H1 (cell line): Measurements from ENCODE around the gene FUBP3. TPM values are rescaled to one million over a fixed set of nuclear protein-coding genes. Genes with fewer than 3 reads are reported as not detected.

Source experiments
- CHD1 ChIP-seq: IDR thresholded peaks from 2 replicates; pipeline ENCODE4 v1.6.1; 2012; ENCODE audit warnings: low read depth, low read length, improper control_type of control experiment
- CREB1 ChIP-seq: IDR thresholded peaks from 2 replicates; pipeline ENCODE4 v1.6.1; 2012; ENCODE audit warnings: inconsistent platforms
- CTBP2 ChIP-seq: IDR thresholded peaks from 2 replicates; pipeline ENCODE4 v1.7.0; 2011; ENCODE audit warnings: borderline replicate concordance, mild to moderate bottlenecking, moderate library complexity, mixed read lengths, low read length; ENCODE audit not compliant: insufficient read depth, insufficient read length
- EZH2 ChIP-seq: fragments of 200-600 bp; sonication (generic); IDR thresholded peaks from 2 replicates; pipeline ENCODE4 v1.7.1; 2012; ENCODE audit warnings: low read depth, mild to moderate bottlenecking, moderate library complexity, low read length, inconsistent platforms; ENCODE audit not compliant: severe bottlenecking
- FOSL1 ChIP-seq: IDR thresholded peaks from 2 replicates; pipeline ENCODE4 v1.6.1; 2011; ENCODE audit warnings: mild to moderate bottlenecking, low read depth, low read length, moderate library complexity; ENCODE audit not compliant: insufficient read depth
- RFX5 ChIP-seq: IDR thresholded peaks from 2 replicates; pipeline ENCODE4 v1.6.1; 2011; ENCODE audit warnings: low read depth, low read length, improper control_type of control experiment, borderline replicate concordance
- SP4 ChIP-seq: IDR thresholded peaks from 2 replicates; pipeline ENCODE4 v1.6.1; 2012; ENCODE audit warnings: low read length, inconsistent platforms
- SRF ChIP-seq: IDR thresholded peaks from 2 replicates; pipeline ENCODE4 v1.6.1; 2011; ENCODE audit warnings: mild to moderate bottlenecking, low read depth, low read length, moderate library complexity
- SUZ12 ChIP-seq: fragments of 200-600 bp; sonication (generic); IDR thresholded peaks from 2 replicates; pipeline ENCODE4 v1.6.1; 2012; ENCODE audit warnings: mild to moderate bottlenecking, inconsistent platforms, low read length, moderate library complexity, mixed read lengths
- TBP ChIP-seq: IDR thresholded peaks from 2 replicates; pipeline ENCODE4 v1.6.1; 2011; ENCODE audit warnings: low read depth, low read length, improper control_type of control experiment
- polyA plus RNA-seq, 7 experiments: library from polyadenylated mRNA; depleted of rRNA in 3 of 7; stranded (reverse) in 5 of 7; unstranded in 2 of 7; fragments of >200 nt in 5 of 7; fragments of 200-250 nt in 2 of 7; gene quantifications; 1 replicate in 5 of 7; 2 replicates in 1 of 7; 4 replicates in 1 of 7; pipeline versions ENCODE4 v1.2.1 to v1.2.3, GENCODE V29; 2011 to 2013; ENCODE audit warnings: missing spikeins in 2 of 7, mixed read lengths in 2 of 7
- total RNA-seq: library from RNA; stranded (reverse); fragmentation: NEBNext Ultra II Directional; extraction: Animal tissue kit (Norgen Biotek cat#: 25700); gene quantifications from 2 replicates; pipeline ENCODE4 v1.2.1, GENCODE V29; 2021
- TF ChIP-seq, protein P1 (sequence below): fragments of 300-600 bp; sonication (generic); IDR thresholded peaks from 2 replicates; pipeline ENCODE4 v1.7.1; 2012; ENCODE audit warnings: low read length, moderate library complexity, mild to moderate bottlenecking, inconsistent platforms; ENCODE audit not compliant: insufficient replicate concordance
- TF ChIP-seq, protein P2 (sequence below): IDR thresholded peaks from 2 replicates; pipeline ENCODE4 v1.6.1; 2011; ENCODE audit warnings: low read depth, mild to moderate bottlenecking, low read length; ENCODE audit not compliant: insufficient read depth

The FUBP3 gene
- total and polyA plus RNA-seq, 2 of the 8 experiments (the other 6 are each of a cell fraction or from before 2014, with no cell fraction given), result 23.7 to 76.4 TPM

DNA sequence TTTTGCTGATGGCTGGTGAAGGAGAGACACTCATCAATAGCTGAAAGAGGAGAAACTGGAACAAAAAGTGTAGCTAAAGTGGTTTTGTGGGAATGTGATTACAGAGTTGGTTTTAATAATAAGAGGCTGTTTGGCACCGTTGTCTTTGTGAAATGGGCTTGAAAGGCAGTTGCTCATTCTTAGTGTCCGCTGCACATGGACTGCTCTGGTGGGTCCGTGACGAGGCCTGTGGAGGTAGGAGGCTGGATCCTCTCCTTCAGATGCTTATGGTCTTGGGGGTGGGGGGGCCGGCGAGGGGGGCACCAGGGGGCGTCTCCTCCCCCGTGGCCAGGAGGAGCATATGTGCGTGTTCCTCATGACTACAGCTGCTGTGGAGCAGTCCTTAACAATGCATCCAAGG is 29.8 kb downstream of the FUBP3 start (continued):
- TF ChIP-seq, protein P1, sequence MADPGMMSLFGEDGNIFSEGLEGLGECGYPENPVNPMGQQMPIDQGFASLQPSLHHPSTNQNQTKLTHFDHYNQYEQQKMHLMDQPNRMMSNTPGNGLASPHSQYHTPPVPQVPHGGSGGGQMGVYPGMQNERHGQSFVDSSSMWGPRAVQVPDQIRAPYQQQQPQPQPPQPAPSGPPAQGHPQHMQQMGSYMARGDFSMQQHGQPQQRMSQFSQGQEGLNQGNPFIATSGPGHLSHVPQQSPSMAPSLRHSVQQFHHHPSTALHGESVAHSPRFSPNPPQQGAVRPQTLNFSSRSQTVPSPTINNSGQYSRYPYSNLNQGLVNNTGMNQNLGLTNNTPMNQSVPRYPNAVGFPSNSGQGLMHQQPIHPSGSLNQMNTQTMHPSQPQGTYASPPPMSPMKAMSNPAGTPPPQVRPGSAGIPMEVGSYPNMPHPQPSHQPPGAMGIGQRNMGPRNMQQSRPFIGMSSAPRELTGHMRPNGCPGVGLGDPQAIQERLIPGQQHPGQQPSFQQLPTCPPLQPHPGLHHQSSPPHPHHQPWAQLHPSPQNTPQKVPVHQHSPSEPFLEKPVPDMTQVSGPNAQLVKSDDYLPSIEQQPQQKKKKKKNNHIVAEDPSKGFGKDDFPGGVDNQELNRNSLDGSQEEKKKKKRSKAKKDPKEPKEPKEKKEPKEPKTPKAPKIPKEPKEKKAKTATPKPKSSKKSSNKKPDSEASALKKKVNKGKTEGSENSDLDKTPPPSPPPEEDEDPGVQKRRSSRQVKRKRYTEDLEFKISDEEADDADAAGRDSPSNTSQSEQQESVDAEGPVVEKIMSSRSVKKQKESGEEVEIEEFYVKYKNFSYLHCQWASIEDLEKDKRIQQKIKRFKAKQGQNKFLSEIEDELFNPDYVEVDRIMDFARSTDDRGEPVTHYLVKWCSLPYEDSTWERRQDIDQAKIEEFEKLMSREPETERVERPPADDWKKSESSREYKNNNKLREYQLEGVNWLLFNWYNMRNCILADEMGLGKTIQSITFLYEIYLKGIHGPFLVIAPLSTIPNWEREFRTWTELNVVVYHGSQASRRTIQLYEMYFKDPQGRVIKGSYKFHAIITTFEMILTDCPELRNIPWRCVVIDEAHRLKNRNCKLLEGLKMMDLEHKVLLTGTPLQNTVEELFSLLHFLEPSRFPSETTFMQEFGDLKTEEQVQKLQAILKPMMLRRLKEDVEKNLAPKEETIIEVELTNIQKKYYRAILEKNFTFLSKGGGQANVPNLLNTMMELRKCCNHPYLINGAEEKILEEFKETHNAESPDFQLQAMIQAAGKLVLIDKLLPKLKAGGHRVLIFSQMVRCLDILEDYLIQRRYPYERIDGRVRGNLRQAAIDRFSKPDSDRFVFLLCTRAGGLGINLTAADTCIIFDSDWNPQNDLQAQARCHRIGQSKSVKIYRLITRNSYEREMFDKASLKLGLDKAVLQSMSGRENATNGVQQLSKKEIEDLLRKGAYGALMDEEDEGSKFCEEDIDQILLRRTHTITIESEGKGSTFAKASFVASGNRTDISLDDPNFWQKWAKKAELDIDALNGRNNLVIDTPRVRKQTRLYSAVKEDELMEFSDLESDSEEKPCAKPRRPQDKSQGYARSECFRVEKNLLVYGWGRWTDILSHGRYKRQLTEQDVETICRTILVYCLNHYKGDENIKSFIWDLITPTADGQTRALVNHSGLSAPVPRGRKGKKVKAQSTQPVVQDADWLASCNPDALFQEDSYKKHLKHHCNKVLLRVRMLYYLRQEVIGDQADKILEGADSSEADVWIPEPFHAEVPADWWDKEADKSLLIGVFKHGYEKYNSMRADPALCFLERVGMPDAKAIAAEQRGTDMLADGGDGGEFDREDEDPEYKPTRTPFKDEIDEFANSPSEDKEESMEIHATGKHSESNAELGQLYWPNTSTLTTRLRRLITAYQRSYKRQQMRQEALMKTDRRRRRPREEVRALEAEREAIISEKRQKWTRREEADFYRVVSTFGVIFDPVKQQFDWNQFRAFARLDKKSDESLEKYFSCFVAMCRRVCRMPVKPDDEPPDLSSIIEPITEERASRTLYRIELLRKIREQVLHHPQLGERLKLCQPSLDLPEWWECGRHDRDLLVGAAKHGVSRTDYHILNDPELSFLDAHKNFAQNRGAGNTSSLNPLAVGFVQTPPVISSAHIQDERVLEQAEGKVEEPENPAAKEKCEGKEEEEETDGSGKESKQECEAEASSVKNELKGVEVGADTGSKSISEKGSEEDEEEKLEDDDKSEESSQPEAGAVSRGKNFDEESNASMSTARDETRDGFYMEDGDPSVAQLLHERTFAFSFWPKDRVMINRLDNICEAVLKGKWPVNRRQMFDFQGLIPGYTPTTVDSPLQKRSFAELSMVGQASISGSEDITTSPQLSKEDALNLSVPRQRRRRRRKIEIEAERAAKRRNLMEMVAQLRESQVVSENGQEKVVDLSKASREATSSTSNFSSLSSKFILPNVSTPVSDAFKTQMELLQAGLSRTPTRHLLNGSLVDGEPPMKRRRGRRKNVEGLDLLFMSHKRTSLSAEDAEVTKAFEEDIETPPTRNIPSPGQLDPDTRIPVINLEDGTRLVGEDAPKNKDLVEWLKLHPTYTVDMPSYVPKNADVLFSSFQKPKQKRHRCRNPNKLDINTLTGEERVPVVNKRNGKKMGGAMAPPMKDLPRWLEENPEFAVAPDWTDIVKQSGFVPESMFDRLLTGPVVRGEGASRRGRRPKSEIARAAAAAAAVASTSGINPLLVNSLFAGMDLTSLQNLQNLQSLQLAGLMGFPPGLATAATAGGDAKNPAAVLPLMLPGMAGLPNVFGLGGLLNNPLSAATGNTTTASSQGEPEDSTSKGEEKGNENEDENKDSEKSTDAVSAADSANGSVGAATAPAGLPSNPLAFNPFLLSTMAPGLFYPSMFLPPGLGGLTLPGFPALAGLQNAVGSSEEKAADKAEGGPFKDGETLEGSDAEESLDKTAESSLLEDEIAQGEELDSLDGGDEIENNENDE, result no peak
- no peak for TF ChIP-seq SUZ12
- TF ChIP-seq, protein P2, sequence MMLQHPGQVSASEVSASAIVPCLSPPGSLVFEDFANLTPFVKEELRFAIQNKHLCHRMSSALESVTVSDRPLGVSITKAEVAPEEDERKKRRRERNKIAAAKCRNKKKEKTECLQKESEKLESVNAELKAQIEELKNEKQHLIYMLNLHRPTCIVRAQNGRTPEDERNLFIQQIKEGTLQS, result no peak
- TF ChIP-seq SRF, result no peak
- no peak for TF ChIP-seq CHD1
- TF ChIP-seq EZH2, result no peak
- no peak for TF ChIP-seq TBP
- TF ChIP-seq CTBP2, result no peak
- no peak for TF ChIP-seq FOSL1
- no peak for TF ChIP-seq CREB1
- no peak for TF ChIP-seq SP4
- no peak for TF ChIP-seq RFX5
